K562 (cell line): ENCODE results near the gene WDR35. TPM values are rescaled to one million over a fixed set of nuclear protein-coding genes. Genes with fewer than 3 reads are reported as not detected.

Source experiments
- ATAC-seq: fragments of 200-7000 bp; cut with Tn5 transposase; 3 replicates; pipeline ENCODE4 v1.9.1; 2020; ENCODE audit warnings: moderate library complexity
- BruUV-seq: library from RNA; stranded (reverse); fragments of 400-500 nt; replicated peaks from 2 replicates; lab custom pipeline; 2021; lab: Mats Ljungman, UMichigan
- CTCF ChIA-PET: fragments of 300-600 bp; formaldehyde crosslinking; extraction: SDS; loops from one replicate; lab custom pipeline; 2021; ENCODE audit warnings: low intra/inter-chr PET ratio; lab: Yijun Ruan, JAX
- POLR2A ChIA-PET: fragments of 300-600, 350-650 bp; sonication (Branson Sonifier 250); formaldehyde crosslinking; extraction: SDS; loops from one replicate; lab custom pipeline; 2021; ENCODE audit warnings: antibody characterized with exemption, inconsistent platforms; lab: Yijun Ruan, JAX
- DNase-seq, 4 experiments: peaks; one replicate each; pipeline versions ENCODE4 v3.0.0 to v3.0.0-alpha.2; 2011 to 2018; ENCODE audit warnings: low spot score in 3 of 4, mixed read lengths in 3 of 4; ENCODE audit errors: extremely low read depth in 1 of 4
- FAIRE-seq: peaks from 2 replicates; lab custom pipeline; 2011; peaks lifted over from hg19 to GRCh38; lab: Jason Lieb, UNC
- H2AFZ ChIP-seq: 2 replicates; pipeline ENCODE4 v1.6.0; 2011; ENCODE audit warnings: low read depth, low read length, control low read depth, inconsistent platforms
- H3K27ac ChIP-seq: fragments of 200-600 bp; 3 replicates; pipeline ENCODE4 v1.8.0; 2011; ENCODE audit warnings: low read depth, mild to moderate bottlenecking, control low read depth, inconsistent platforms, low read length, moderate library complexity, mixed read lengths; ENCODE audit errors: extremely low read depth
- H3K27me3 ChIP-seq, 2 experiments: fragments of 300-600 bp in 1 of 2; 2 replicates in 1 of 2; 3 replicates in 1 of 2; pipeline versions ENCODE4 v1.6.0 to v1.8.0; 2011; ENCODE audit warnings: inconsistent platforms in 2 of 2, low read length in 2 of 2, mild to moderate bottlenecking in 1 of 2, mixed read lengths in 1 of 2, moderate library complexity in 1 of 2; ENCODE audit not compliant: control insufficient read depth in 2 of 2, insufficient read depth in 2 of 2
- H3K36me3 ChIP-seq: fragments of 300-600 bp; 3 replicates; pipeline ENCODE4 v1.8.0; 2011; ENCODE audit warnings: mild to moderate bottlenecking, low read length, inconsistent platforms; ENCODE audit not compliant: control insufficient read depth, insufficient read depth
- H3K4me1 ChIP-seq, 2 experiments: fragments of 200-600 bp in 1 of 2; replicated peaks in 1 of 2; 2 replicates in 1 of 2; 3 replicates in 1 of 2; pipeline versions ENCODE4 v1.5.1 to v1.8.0; 2011; ENCODE audit warnings: inconsistent platforms in 2 of 2, low read length in 2 of 2, mild to moderate bottlenecking in 1 of 2, mixed read lengths in 1 of 2, moderate library complexity in 1 of 2; ENCODE audit not compliant: control insufficient read depth in 2 of 2, insufficient read depth in 2 of 2
- H3K4me2 ChIP-seq: 2 replicates; pipeline ENCODE4 v1.6.1; 2011; ENCODE audit warnings: low read length, control low read depth, inconsistent platforms, mixed read lengths; ENCODE audit not compliant: insufficient read depth
- H3K4me3 ChIP-seq: fragments of 200-600 bp; sonication (generic), shearing (Covaris generic); 2 replicates; pipeline ENCODE4 v1.5.1; 2016; ENCODE audit warnings: control low read depth, inconsistent platforms
- H3K79me2 ChIP-seq: fragments of 200-600 bp; 3 replicates; pipeline ENCODE4 v1.8.0; 2011; ENCODE audit warnings: low read length, inconsistent platforms; ENCODE audit not compliant: control insufficient read depth, insufficient read depth
- H3K9ac ChIP-seq, 2 experiments: 2 replicates each; pipeline versions ENCODE4 v1.6.0 to v1.6.1; 2011; ENCODE audit warnings: low read depth in 2 of 2, low read length in 2 of 2, control low read depth in 1 of 2, inconsistent platforms in 1 of 2, mild to moderate bottlenecking in 1 of 2, mixed read lengths in 1 of 2; ENCODE audit not compliant: insufficient read depth in 1 of 2
- H3K9me1 ChIP-seq: one replicate; pipeline ENCODE4 v1.6.0; 2011; ENCODE audit warnings: inconsistent platforms, mild to moderate bottlenecking, low read length, moderate library complexity; ENCODE audit not compliant: control insufficient read depth, insufficient read depth
- H3K9me3 ChIP-seq: replicated peaks from 2 replicates; pipeline ENCODE4 v1.5.1; 2011; ENCODE audit warnings: low read depth, low read length, inconsistent platforms; ENCODE audit not compliant: control insufficient read depth, insufficient read depth
- H4K20me1 ChIP-seq: replicated peaks from 2 replicates; pipeline ENCODE4 v1.6.1; 2011; ENCODE audit warnings: low read length, inconsistent platforms, mixed read lengths; ENCODE audit not compliant: control insufficient read depth, insufficient read depth
- ETS2 ChIP-seq: IDR thresholded peaks from 2 replicates; pipeline ENCODE4 v1.6.1; 2016; ENCODE audit warnings: borderline replicate concordance, missing genetic modification characterization, mild to moderate bottlenecking, moderate library complexity, missing compliant biosample characterization; ENCODE audit not compliant: poor library complexity, severe bottlenecking
- FUS ChIP-seq: fragments of 200-400 bp; formaldehyde crosslinking; optimal IDR thresholded peaks from 2 replicates; pipeline ENCODE3; 2017; ENCODE audit warnings: low read depth, low read length
- KDM2B ChIP-seq: fragments of 250-450 bp; sonication (Bioruptor Pico); IDR thresholded peaks from 2 replicates; pipeline ENCODE4 v1.8.0; 2021; ENCODE audit warnings: mild to moderate bottlenecking, moderate library complexity
- LARP7 ChIP-seq: fragments of 450-650 bp; IDR thresholded peaks from 2 replicates; pipeline ENCODE4 v1.6.1; 2016
- MEF2A ChIP-seq: IDR thresholded peaks from 2 replicates; pipeline ENCODE4 v1.6.1; 2011; ENCODE audit warnings: low read depth, mild to moderate bottlenecking, low read length, moderate library complexity; ENCODE audit not compliant: control insufficient read depth
- NFYB ChIP-seq: IDR thresholded peaks from 2 replicates; pipeline ENCODE4 v1.6.1; 2011; ENCODE audit warnings: mild to moderate bottlenecking, moderate library complexity; ENCODE audit not compliant: insufficient read length; ENCODE audit errors: extremely low read depth
- PCBP2 ChIP-seq: fragments of 200-400 bp; formaldehyde crosslinking; IDR thresholded peaks from 2 replicates; pipeline ENCODE4 v1.6.1; 2018; ENCODE audit warnings: low read length, low read depth, mild to moderate bottlenecking, moderate library complexity; ENCODE audit not compliant: poor library complexity, severe bottlenecking
- SREBF1 ChIP-seq: fragments of 150-350 bp; IDR thresholded peaks from 2 replicates; pipeline ENCODE4 v1.6.1; 2014; ENCODE audit warnings: antibody characterized with exemption, low read depth, low read length, borderline replicate concordance
- SRSF3 ChIP-seq: fragments of 200-400 bp; formaldehyde crosslinking; IDR thresholded peaks from 2 replicates; pipeline ENCODE4 v1.6.1; 2016; ENCODE audit warnings: mild to moderate bottlenecking, low read length, moderate library complexity; ENCODE audit not compliant: insufficient read depth
- TEAD4 ChIP-seq, 2 experiments: sonication (generic) in 1 of 2; formaldehyde crosslinking in 1 of 2; IDR thresholded peaks; 2 replicates each; pipeline versions ENCODE4 v1.6.1 to v1.8.0; 2012 to 2022; ENCODE audit warnings: borderline replicate concordance in 1 of 2, inconsistent platforms in 1 of 2, low read length in 1 of 2, mild to moderate bottlenecking in 1 of 2, missing genetic modification reagents in 1 of 2
- ZNF140 ChIP-seq: fragments of 250-450 bp; sonication (Bioruptor Pico); IDR thresholded peaks from 2 replicates; pipeline ENCODE4 v1.8.0; 2021; ENCODE audit warnings: moderate library complexity, mild to moderate bottlenecking, inconsistent platforms
- ZNF212 ChIP-seq: fragments of 450-650 bp; formaldehyde crosslinking; IDR thresholded peaks from 2 replicates; pipeline ENCODE4 v1.4.0; 2020; ENCODE audit warnings: mild to moderate bottlenecking
- ZNF232 ChIP-seq: sonication (generic); formaldehyde crosslinking; IDR thresholded peaks from 2 replicates; pipeline ENCODE4 v1.8.0; 2022; ENCODE audit warnings: mild to moderate bottlenecking, missing genetic modification reagents
- WGBS: fragments of 100-300 bp; shearing (Covaris generic); methylation state at CpG from one replicate; pipeline ENCODE4 v1.1.6; 2016; ENCODE audit warnings: low coverage, mixed read lengths; ENCODE audit not compliant: insufficient coverage; ENCODE audit errors: missing lambda C conversion rate; 5-methylcytosine and 5-hydroxymethylcytosine counted together
- in situ Hi-C: fragments of 300-500 bp; cut with MboI; formaldehyde crosslinking; loops from 4 replicates; pipeline ENCODE4 v1.15.0; 2018; ENCODE audit warnings: inconsistent platforms, mixed read lengths
- intact Hi-C: fragments of 100-400 bp; cut with micrococcal nuclease; formaldehyde crosslinking; loops from 2 replicates; pipeline ENCODE4 v1.14.2; 2022
- polyA plus RNA-seq, 8 experiments: library from polyadenylated mRNA; depleted of rRNA in 4 of 8; stranded (reverse) in 5 of 8; unstranded in 3 of 8; fragments of >200 nt; fragmentation: Nextera tagmentation in 2 of 8; fragmentation: Illumina TruSeq in 1 of 8; extraction: Ambion mirVana in 2 of 8; extraction: Trizol in 1 of 8; gene quantifications; 2 replicates each; pipeline versions ENCODE4 v1.2.1 to v1.2.3, GENCODE V29; 2011 to 2014; ENCODE audit warnings: inconsistent platforms in 1 of 8, missing spikeins in 1 of 8
- total RNA-seq, 7 experiments: library from RNA; depleted of rRNA in 6 of 7; stranded (reverse); fragments of >200 nt in 6 of 7; fragmentation: Illumina TruSeq in 2 of 7; extraction: Trizol in 2 of 7; gene quantifications; 2 replicates each; pipeline versions ENCODE4 v1.2.1 to v1.2.3, GENCODE V29; 2011 to 2021; ENCODE audit warnings: low replicate concordance in 1 of 7
- TF ChIP-seq, protein P1 (sequence below): fragments of 450-650 bp; formaldehyde crosslinking; IDR thresholded peaks from 2 replicates; pipeline ENCODE4 v1.4.0; 2020; ENCODE audit warnings: mild to moderate bottlenecking, moderate library complexity
- TF ChIP-seq, protein P2 (sequence below): fragments of 450-650 bp; IDR thresholded peaks from 2 replicates; pipeline ENCODE4 v1.6.1; 2016; ENCODE audit warnings: borderline replicate concordance
- TF ChIP-seq, protein P3 (sequence below): fragments of 250-450 bp; sonication (Bioruptor Pico); IDR thresholded peaks from 2 replicates; pipeline ENCODE4 v1.4.0; 2020
- TF ChIP-seq, protein P4 (sequence below): fragments of 450-650 bp; formaldehyde crosslinking; IDR thresholded peaks from 2 replicates; pipeline ENCODE4 v1.4.0; 2020; ENCODE audit warnings: mild to moderate bottlenecking, moderate library complexity

The WDR35 gene
- total and polyA plus RNA-seq, 9 of the 15 experiments (the other 6 are each of a cell fraction or from before 2014, with no cell fraction given), result 3.3 to 13.1 (median 8.0) TPM

DNA sequence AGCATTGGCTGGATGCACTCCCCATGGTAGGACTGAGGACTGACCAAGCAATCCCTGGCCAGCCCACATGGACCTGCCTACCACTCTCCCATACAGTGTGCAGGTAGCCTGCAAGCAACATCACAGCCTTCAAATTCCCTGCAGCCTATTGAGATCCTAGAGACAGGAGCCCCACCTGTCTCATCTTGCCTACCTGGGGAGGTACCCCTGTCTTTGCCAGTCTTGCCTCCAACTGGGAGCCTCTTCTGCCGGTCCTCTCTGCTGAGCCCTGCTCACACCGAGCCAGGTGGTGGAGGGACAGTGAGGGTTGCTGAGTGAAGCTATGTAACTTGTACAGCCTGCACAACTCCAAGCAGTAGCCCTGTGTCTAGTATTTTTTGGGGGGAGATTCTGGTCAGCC, 118.1 kb downstream of the WDR35 start:
- H3K27ac ChIP-seq, result no peak overlapping the region
- H3K4me3 ChIP-seq, result no peak overlapping the region
- in situ Hi-C loops (loop anchor here (25.0 kb wide), 1 partner anchor 1110 kb away; no protein-coding TSS in a partner anchor), intact Hi-C loops (no loop called here)
- H3K4me1 ChIP-seq, result peaks cover 0 to 11% of the 10 kb centered on the region in 2 experiments; a peak in 2 of 5 replicates
- DNase-seq (no peak), ATAC-seq (no peak; the same call in 2 of the 3 replicates), FAIRE-seq (no peak)
- no peak overlapping the region for H3K4me2 ChIP-seq
- no peaks in the 10 kb centered on the region; the same call in 1 of the 2 replicates for H4K20me1 ChIP-seq
- no peaks in the 10 kb centered on the region for H3K9me1 ChIP-seq
- POLR2A ChIA-PET, result no interaction called here
- H3K9me3 ChIP-seq, result no peaks in the 10 kb centered on the region
- H2AFZ ChIP-seq, result no peak overlapping the region
- WGBS, result 6% methylated on average over 2 of the region's 2 CpGs
- no TSS peak for BruUV-seq
- H3K36me3 ChIP-seq, result no peaks in the 10 kb centered on the region
- CTCF ChIA-PET, result no interaction called here
- H3K79me2 ChIP-seq, result no peaks in the 10 kb centered on the region
- no peak overlapping the region for H3K9ac ChIP-seq
- TF ChIP-seq SREBF1 (no peak), ZNF140 (CRISPR knock-in tag) (no peak), NFYB (no peak), ETS2 (tag) (no peak), KDM2B (CRISPR knock-in tag) (no peak), ZNF232 (no peak), SRSF3 (no peak), MEF2A (no peak), PCBP2 (no peak), TEAD4 (IDR thresholded peaks at IDR 0.05; ENCODE audit: low read length) (no peak), TEAD4 (CRISPR knock-in tag; IDR thresholded peaks at IDR 0.05; ENCODE audit: borderline replicate concordance) (no peak), ZNF212 (CRISPR knock-in tag) (no peak), LARP7 (no peak), FUS (no peak)
- TF ChIP-seq, protein P1, sequence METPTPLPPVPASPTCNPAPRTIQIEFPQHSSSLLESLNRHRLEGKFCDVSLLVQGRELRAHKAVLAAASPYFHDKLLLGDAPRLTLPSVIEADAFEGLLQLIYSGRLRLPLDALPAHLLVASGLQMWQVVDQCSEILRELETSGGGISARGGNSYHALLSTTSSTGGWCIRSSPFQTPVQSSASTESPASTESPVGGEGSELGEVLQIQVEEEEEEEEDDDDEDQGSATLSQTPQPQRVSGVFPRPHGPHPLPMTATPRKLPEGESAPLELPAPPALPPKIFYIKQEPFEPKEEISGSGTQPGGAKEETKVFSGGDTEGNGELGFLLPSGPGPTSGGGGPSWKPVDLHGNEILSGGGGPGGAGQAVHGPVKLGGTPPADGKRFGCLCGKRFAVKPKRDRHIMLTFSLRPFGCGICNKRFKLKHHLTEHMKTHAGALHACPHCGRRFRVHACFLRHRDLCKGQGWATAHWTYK (CRISPR knock-in tag), result no peak
- TF ChIP-seq, protein P2, sequence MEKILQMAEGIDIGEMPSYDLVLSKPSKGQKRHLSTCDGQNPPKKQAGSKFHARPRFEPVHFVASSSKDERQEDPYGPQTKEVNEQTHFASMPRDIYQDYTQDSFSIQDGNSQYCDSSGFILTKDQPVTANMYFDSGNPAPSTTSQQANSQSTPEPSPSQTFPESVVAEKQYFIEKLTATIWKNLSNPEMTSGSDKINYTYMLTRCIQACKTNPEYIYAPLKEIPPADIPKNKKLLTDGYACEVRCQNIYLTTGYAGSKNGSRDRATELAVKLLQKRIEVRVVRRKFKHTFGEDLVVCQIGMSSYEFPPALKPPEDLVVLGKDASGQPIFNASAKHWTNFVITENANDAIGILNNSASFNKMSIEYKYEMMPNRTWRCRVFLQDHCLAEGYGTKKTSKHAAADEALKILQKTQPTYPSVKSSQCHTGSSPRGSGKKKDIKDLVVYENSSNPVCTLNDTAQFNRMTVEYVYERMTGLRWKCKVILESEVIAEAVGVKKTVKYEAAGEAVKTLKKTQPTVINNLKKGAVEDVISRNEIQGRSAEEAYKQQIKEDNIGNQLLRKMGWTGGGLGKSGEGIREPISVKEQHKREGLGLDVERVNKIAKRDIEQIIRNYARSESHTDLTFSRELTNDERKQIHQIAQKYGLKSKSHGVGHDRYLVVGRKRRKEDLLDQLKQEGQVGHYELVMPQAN, result no peak
- TF ChIP-seq, protein P3, sequence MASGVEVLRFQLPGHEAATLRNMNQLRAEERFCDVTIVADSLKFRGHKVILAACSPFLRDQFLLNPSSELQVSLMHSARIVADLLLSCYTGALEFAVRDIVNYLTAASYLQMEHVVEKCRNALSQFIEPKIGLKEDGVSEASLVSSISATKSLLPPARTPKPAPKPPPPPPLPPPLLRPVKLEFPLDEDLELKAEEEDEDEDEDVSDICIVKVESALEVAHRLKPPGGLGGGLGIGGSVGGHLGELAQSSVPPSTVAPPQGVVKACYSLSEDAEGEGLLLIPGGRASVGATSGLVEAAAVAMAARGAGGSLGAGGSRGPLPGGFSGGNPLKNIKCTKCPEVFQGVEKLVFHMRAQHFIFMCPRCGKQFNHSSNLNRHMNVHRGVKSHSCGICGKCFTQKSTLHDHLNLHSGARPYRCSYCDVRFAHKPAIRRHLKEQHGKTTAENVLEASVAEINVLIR (CRISPR knock-in tag), result no peak
- TF ChIP-seq, protein P4, sequence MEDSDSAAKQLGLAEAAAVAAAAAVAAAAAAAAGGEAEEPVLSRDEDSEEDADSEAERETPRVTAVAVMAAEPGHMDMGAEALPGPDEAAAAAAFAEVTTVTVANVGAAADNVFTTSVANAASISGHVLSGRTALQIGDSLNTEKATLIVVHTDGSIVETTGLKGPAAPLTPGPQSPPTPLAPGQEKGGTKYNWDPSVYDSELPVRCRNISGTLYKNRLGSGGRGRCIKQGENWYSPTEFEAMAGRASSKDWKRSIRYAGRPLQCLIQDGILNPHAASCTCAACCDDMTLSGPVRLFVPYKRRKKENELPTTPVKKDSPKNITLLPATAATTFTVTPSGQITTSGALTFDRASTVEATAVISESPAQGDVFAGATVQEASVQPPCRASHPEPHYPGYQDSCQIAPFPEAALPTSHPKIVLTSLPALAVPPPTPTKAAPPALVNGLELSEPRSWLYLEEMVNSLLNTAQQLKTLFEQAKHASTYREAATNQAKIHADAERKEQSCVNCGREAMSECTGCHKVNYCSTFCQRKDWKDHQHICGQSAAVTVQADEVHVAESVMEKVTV (CRISPR knock-in tag), result no peak
- H3K27me3 ChIP-seq, result peaks cover 11 to 34% of the 10 kb centered on the region in 2 experiments; a peak in 4 of 5 replicates
